ENCODE data around the gene IGFALS.
A peak's percentile ranks its signal among the peaks of the same experiment; 100 is the strongest.

Gene IGFALS

GRCh38 chr16:1817716-1818115 lies 24.2 kb upstream of the IGFALS start:
- no peak for DNase-seq

DNA sequence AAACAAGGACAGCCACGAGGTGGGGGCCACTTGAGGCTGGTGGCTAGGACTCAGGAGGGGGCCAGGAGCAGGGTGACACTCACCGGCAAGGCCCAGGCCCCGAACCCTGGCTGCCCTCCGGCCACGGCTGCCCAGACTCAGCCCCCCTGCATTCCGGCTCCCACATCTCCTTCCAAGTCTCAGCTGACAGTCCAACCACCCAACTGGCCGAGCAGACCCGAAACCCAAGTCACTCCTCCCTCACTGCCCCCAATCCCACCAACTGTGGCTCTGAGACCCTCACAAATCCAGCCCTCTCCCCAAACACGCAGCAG lies 23.7 kb upstream of the IGFALS start:
- DNase-seq: no peak

DNA sequence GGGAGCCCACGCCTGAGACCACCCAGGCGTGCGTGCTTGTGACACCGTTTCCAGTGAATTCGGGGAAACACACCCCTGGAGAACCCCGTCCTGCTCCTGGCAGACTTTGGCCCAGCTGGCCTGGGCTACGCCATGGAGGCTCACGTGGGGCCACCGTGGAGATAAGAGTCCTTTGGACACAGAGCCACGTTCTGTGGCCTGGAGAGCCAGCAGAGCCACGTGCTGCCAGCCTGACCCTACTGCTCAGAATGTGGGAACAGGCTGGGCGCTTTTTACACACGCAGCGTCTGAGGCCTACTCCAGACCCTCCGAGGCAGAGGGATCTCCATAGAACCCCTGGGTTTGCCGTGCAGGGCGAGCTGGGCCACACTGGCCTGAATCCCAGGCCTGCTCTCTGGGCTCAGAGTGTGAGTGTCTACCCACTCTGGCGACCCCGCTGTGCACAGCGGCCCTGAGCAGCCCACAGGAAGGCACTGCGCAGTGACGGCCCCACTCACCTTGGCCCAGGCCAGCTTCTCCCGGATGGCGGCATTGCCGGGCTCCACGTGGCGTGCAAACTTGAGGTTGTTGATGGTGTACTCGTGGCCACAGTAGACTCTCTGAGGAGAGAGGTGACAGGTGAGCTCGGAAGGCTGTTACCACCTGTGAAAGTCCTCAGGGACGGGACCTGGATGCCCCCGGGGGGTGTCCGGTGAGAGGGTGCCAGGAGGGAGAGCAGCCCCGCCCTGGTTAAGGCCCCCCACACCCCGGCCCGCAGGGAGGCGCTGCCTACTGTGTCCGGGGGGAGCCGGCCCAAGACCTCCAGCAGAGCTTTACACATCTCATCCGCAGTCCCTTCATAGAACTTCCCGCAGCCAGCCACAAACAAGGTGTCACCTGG lies 23.1 kb upstream of the IGFALS start:
- no peak for DNase-seq

DNA sequence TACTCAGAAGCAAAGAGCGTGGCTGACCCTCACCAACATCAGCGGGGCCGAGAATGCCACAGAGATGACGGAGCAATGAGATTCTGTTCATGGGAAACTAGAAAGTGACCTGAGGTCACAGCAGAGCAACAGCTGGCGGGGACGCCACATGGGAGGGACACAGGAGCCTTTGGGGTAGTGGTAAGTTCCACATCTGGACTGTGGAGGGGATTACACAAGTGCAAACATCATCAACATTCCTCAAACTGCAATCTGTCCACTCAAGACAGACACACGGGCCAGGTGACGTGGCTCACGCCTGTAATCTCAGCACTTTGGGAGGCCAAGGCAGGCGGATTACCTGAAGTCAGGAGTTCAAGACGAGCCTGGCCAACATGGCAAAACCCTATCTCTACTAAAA lies 22.0 kb upstream of the IGFALS start:
- DNase-seq: no peak

GRCh38 chr16:1812732-1813163 lies 19.2 kb upstream of the IGFALS start:
- peak; percentile 93 for DNase-seq

- DNase-seq: no peak
These were observed 17.0 kb upstream of the IGFALS start for GRCh38 chr16:1810536-1810935.

DNA sequence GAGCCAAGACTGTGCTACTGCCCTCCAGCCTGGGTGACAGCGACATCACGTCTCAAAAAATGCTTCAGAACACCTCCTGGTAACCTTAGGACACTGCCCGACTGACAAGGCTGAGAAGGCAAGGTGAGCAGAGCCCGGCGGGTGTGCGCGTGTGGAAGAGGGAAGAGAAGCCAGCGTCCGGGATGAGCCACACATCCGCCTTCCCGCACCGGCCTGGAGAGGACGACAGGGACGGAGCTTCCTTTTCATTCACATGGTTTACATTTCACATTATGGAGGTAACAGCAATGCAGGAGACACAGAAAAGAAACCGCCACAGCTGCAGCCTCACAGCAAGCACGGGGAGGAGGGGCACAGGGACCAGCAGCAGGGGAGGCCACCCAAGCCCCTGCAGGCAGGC lies 16.6 kb upstream of the IGFALS start:
- no peak for DNase-seq

- no peak for DNase-seq
These were observed 15.8 kb upstream of the IGFALS start for GRCh38 chr16:1809281-1809801.

DNA sequence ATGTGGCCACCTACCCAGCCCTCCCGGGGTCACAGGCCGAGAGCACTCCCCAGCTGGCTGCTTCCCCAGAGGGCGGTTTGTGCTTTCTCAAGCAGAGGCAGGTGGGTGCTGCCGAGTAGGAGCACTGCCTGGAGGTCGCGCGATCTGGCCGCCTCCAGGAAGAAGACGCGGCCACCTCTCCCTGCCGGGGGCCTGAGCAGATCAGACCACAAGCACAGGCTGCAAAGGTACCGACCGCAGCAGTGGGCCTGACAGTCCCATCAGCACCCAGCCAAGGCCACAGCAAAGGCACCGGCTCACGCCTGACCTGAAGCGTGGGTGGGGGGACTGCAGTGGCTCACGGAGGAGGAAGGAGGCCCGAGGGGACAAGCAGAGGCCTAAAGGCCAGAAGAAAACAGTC lies 15.2 kb upstream of the IGFALS start:
- no peak for DNase-seq

DNA sequence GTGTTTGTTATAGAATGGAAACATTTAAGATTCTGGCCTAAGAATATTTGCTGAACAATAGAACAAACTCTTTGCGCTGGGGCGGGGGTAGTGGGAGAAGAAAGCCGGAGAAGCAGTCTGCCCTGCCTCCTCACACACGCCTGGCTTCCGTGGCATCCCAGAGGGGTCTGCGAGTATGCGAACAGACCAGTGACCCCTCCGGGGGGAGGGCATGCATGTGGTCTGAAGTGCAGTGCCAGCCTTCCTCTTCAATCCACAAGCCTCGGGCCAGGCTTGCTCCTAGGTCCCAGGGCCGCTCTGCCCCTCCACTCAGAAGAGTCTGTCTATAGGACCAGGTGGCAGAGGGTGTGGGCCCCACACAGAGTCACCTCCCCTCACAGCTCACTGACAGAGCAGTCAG lies 14.1 kb upstream of the IGFALS start:
- no peak for DNase-seq

- no peak for DNase-seq
These were observed 7.2 kb upstream of the IGFALS start for GRCh38 chr16:1800701-1801100.

- DNase-seq: peak; percentile 60
These were observed 5.8 kb upstream of the IGFALS start for GRCh38 chr16:1799263-1799662.

- no peak for DNase-seq
These were observed 1.6 kb upstream of the IGFALS start for GRCh38 chr16:1794908-1795666.

DNA sequence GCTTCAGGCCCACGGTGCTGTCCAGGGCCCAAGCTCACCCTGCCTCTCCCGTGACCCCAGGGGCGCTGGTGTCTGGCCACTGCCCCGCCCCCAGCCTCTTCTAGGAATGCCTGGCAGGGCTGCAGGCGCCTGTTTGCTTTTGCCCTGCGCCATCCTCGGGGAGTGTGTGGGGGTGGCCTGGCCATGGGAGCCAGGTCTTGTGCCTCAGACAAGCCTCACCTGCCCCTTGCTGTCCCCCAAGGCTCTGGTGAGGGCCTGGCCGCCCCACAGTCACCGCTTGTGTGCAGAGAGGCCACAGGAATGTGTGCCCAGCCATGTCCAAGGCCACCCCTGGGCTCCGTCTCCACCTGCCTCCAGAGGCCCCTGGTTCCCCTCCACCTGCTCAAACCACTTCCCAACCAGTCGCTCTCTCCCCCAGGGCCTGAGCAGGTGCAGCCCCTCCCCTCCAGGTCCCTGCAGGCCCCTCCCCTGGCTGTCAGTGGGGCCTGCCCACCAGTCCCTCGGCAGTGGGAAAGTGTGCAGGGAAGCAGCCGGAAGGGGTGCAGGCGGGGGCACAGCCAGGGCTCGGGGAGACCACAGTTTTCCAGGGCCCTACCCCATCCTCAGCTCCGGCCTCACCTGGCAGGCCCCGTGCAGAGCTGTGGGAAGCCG lies 841 bp upstream of the IGFALS start:
- DNase-seq: no peak

DNA sequence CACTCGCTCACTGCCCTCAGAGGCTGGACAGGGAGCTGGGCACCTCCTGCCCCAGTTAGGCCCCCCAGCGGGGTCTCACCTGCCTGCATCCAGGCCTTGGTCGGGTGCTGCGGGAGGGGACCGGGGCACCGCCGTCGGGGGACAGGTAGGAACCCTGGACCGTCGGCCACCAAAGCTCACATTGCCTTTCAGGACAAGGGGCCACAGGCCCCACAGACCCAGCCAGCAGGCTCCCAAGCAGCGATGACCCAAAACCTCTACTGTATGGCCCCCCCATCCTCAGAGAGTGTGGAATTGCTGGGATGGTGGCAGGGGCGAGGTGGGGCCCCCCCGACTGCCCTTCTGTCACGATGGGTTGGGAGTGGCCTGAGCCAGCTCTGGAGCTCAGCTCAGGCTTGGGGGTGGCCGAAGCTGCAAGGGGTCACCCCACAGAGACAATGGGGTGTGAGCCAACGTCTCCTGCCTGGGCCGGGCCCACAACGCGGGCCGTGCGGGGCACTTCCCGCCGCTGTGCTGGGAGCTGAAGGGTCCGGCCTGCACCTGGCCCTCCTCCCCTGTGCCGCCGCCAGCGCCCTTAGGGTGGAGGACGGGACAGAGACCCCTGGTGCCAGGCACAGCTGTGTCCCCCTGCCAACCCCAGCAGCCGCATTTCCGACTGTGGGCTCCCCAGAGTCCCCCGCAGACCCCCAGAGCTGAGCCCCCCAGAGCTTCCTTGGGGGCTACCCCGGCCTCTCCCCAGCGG lies 498 bp downstream of the IGFALS start:
- no peak for DNase-seq

- DNase-seq: no peak
These were observed 1.3 kb downstream of the IGFALS start for GRCh38 chr16:1791943-1792812.

DNA sequence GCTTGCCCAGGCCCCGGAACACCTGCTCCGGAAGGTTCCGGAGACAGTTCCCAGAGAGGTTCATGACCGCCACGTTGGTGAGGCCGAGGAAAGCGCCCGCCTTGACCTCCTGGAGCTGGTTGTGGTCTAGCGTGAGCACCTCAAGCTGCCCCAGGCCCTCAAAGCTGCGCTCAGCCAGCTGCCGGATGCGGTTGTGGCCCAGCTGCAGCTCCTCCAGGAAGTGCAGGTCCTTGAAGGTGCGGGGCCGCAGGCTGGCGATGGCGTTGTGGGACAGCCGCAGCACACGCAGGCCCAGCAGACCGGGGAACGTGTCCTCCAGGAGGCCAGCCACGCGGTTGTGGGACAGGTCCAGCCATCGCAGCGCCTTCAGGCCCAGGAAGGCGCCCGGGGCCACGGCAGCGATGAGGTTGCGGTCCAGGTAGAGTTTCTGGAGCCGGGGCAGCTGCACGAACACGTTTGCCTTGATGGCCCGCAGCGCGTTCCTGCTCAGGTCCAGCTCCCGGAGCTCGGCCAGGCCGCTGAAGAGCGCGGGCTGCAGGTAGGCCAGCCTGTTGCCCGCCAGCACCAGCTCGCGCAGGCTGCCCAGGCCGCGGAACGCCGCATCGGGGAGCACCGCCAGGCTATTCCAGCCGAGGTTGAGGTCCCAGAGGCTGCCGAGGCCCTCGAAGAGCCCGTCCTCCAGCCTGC lies 2.1 kb downstream of the IGFALS start:
- DNase-seq: no peak

- DNase-seq: no peak
These were observed 2.8 kb downstream of the IGFALS start for GRCh38 chr16:1790611-1791255.

GRCh38 chr16:1790261-1790610 lies 3.3 kb downstream of the IGFALS start:
- DNase-seq: no peak

GRCh38 chr16:1789643-1790045 lies 3.9 kb downstream of the IGFALS start:
- no peak for DNase-seq

DNA sequence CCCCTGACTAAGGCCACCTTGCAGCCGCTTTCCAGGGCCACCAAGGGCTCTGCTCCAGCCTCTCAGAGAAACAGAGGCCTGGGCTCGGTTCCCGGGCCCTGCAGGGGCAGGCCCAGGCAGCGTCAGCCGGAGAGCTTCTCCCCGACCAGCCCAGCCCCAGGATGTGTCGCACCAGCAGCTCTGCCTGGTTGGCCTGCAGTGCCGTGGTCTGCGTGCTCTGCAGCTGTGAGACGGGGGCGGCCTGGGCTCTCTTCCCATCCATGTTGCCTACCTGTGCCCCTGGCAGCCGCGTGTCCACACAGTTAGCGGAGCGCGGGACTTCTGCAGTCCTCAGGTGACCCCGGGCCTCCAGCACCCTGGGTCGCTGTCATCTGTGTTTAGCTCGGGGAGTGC lies 4.8 kb downstream of the IGFALS start:
- no peak for DNase-seq
